Muscle of leg (tissue), 11 donors: ENCODE results near the gene CORIN. TPM values are rescaled to one million over a fixed set of nuclear protein-coding genes. Genes with fewer than 3 reads are reported as not detected.
"Not testable (repeated sequence)": the region's sequence is repeated elsewhere in the genome, so short reads cannot be mapped to it uniquely, and the experiment has no call there.

Experiments used
- DNase-seq: peaks from one replicate; pipeline ENCODE4 v3.0.0; 2013
- H3K27ac ChIP-seq: one replicate; pipeline ENCODE4 v1.5.1; 2013; ENCODE audit warnings: mild to moderate bottlenecking, low read length, control low read depth
- H3K27me3 ChIP-seq: one replicate; pipeline ENCODE4 v1.6.1; 2013; ENCODE audit warnings: low read length; ENCODE audit not compliant: control insufficient read depth, insufficient read depth
- H3K36me3 ChIP-seq: one replicate; pipeline ENCODE4 v1.6.1; 2013; ENCODE audit warnings: low read length; ENCODE audit not compliant: control insufficient read depth, insufficient read depth
- H3K4me1 ChIP-seq: one replicate; pipeline ENCODE4 v1.6.1; 2013; ENCODE audit warnings: low read length; ENCODE audit not compliant: control insufficient read depth, insufficient read depth
- H3K4me3 ChIP-seq: one replicate; pipeline ENCODE4 v1.5.1; 2013; ENCODE audit warnings: low read length, control low read depth
- H3K9me3 ChIP-seq: replicated peaks from 2 replicates; pipeline ENCODE4 v1.6.1; 2013; ENCODE audit warnings: low read depth, low read length; ENCODE audit not compliant: control insufficient read depth
- WGBS: methylation state at CpG from one replicate; pipeline ENCODE4 v1.1.5; 2013; ENCODE audit warnings: missing lambda C conversion rate; ENCODE audit not compliant: insufficient coverage; 5-methylcytosine and 5-hydroxymethylcytosine counted together
- polyA plus RNA-seq, 8 donors: library from polyadenylated mRNA; unstranded; fragments of 120-200 nt; gene quantifications; one replicate each; pipeline versions ENCODE4 v1.2.1 to v1.2.3, GENCODE V29; 2013; ENCODE audit warnings: inconsistent platforms in 1 of 8, low replicate concordance in 1 of 8; ENCODE audit not compliant: insufficient read length in 8 of 8, insufficient read depth in 1 of 8
- total RNA-seq: library from RNA; stranded (reverse); fragments of 120-200 nt; gene quantifications from one replicate; pipeline ENCODE4 v1.2.4, GENCODE V29; 2013

The CORIN gene
- total and polyA plus RNA-seq, 9 donors: 0.87 to 3.9 (median 2.0) TPM

- no peaks in the 10 kb centered on the region for H3K4me1 ChIP-seq
- H3K4me3 ChIP-seq: no peak overlapping the region
- DNase-seq: no peak
- no peaks in the 10 kb centered on the region for H3K9me3 ChIP-seq
- no CpG with 5 or more reads among the region's 2 CpGs for WGBS
- H3K27me3 ChIP-seq: no peaks in the 10 kb centered on the region
- no peaks in the 10 kb centered on the region for H3K36me3 ChIP-seq
- H3K27ac ChIP-seq: no peak overlapping the region
These were observed 123.6 kb downstream of the CORIN start for GRCh38 chr4:47714269-47714668.

GRCh38 chr4:47713129-47713834, 124.6 kb downstream of the CORIN start:
- no peaks in the 10 kb centered on the region for H3K4me1 ChIP-seq
- H3K9me3 ChIP-seq: no peaks in the 10 kb centered on the region
- no peaks in the 10 kb centered on the region for H3K27me3 ChIP-seq
- H3K4me3 ChIP-seq: no peak overlapping the region
- 30% methylated on average over 2 of the region's 6 CpGs for WGBS
- H3K27ac ChIP-seq: no peak overlapping the region
- no peaks in the 10 kb centered on the region for H3K36me3 ChIP-seq
- DNase-seq: peak; percentile 71

GRCh38 chr4:47711646-47712045, 126.2 kb downstream of the CORIN start:
- no peaks in the 10 kb centered on the region for H3K9me3 ChIP-seq
- no peak for DNase-seq
- H3K36me3 ChIP-seq: no peaks in the 10 kb centered on the region
- no peak overlapping the region for H3K4me3 ChIP-seq
- 80% methylated on average over 2 of the region's 3 CpGs for WGBS
- H3K27me3 ChIP-seq: no peaks in the 10 kb centered on the region
- no peak overlapping the region for H3K27ac ChIP-seq
- no peaks in the 10 kb centered on the region for H3K4me1 ChIP-seq

GRCh38 chr4:47711183-47711582, 126.7 kb downstream of the CORIN start:
- Histone ChIP-seq H3K27me3 (no peaks in the 10 kb centered on the region), H3K9me3 (no peaks in the 10 kb centered on the region), H3K4me1 (no peaks in the 10 kb centered on the region), H3K36me3 (no peaks in the 10 kb centered on the region), H3K4me3 (no peak overlapping the region), H3K27ac (no peak overlapping the region)
- DNase-seq: no peak
- WGBS: 80% methylated on average over 4 of the region's 4 CpGs

GRCh38 chr4:47706352-47706751, 131.5 kb downstream of the CORIN start:
- not testable (repeated sequence) for H3K27me3 ChIP-seq, H3K4me1 ChIP-seq, H3K36me3 ChIP-seq, H3K9me3 ChIP-seq, H3K27ac ChIP-seq, H3K4me3 ChIP-seq, DNase-seq
- WGBS: 94% methylated on average over 14 of the region's 18 CpGs

- H3K36me3 ChIP-seq: no peaks in the 10 kb centered on the region
- H3K4me1 ChIP-seq: peaks cover 2% of the 10 kb centered on the region
- H3K27ac ChIP-seq: no peak overlapping the region
- no peak overlapping the region for H3K4me3 ChIP-seq
- H3K27me3 ChIP-seq: no peaks in the 10 kb centered on the region
- peak; percentile 32 for DNase-seq
- H3K9me3 ChIP-seq: no peaks in the 10 kb centered on the region
- no CpG with 5 or more reads among the region's 7 CpGs for WGBS
These were observed 132.4 kb downstream of the CORIN start for GRCh38 chr4:47705326-47705981.

GRCh38 chr4:47704693-47705325, 133.1 kb downstream of the CORIN start:
- H3K27me3 ChIP-seq: no peaks in the 10 kb centered on the region
- no peak overlapping the region for H3K27ac ChIP-seq
- H3K36me3 ChIP-seq: no peaks in the 10 kb centered on the region
- H3K4me1 ChIP-seq: peaks cover 3% of the 10 kb centered on the region
- H3K4me3 ChIP-seq: no peak overlapping the region
- H3K9me3 ChIP-seq: no peaks in the 10 kb centered on the region
- WGBS: 20% methylated on average over 2 of the region's 11 CpGs
- DNase-seq: peak; percentile 65

GRCh38 chr4:47703956-47704355, 133.9 kb downstream of the CORIN start:
- Histone ChIP-seq H3K9me3 (no peaks in the 10 kb centered on the region), H3K36me3 (no peaks in the 10 kb centered on the region), H3K27ac (no peak overlapping the region), H3K4me1 (peaks cover 3% of the 10 kb centered on the region), H3K27me3 (no peaks in the 10 kb centered on the region), H3K4me3 (no peak overlapping the region)
- DNase-seq: peak; percentile 21
- 58% methylated on average over 2 of the region's 7 CpGs for WGBS

GRCh38 chr4:47703008-47703407, 134.9 kb downstream of the CORIN start:
- no peak for DNase-seq
- Histone ChIP-seq H3K9me3 (no peaks in the 10 kb centered on the region), H3K27ac (no peak overlapping the region), H3K36me3 (no peaks in the 10 kb centered on the region), H3K4me1 (peaks cover 3% of the 10 kb centered on the region), H3K27me3 (no peaks in the 10 kb centered on the region), H3K4me3 (no peak overlapping the region)
- 81% methylated on average over 3 of the region's 5 CpGs for WGBS

GRCh38 chr4:47701286-47701685, 136.6 kb downstream of the CORIN start:
- Histone ChIP-seq H3K9me3 (no peaks in the 10 kb centered on the region), H3K36me3 (no peaks in the 10 kb centered on the region), H3K4me3 (no peak overlapping the region), H3K4me1 (peaks cover 3% of the 10 kb centered on the region), H3K27me3 (no peaks in the 10 kb centered on the region), H3K27ac (no peak overlapping the region)
- DNase-seq: peak; percentile 27
